Immature natural killer cell (primary cell): ENCODE results near the gene KCNIP4. TPM values are rescaled to one million over a fixed set of nuclear protein-coding genes. Genes with fewer than 3 reads are reported as not detected.
"Not testable (repeated sequence)": the region's sequence is repeated elsewhere in the genome, so short reads cannot be mapped to it uniquely, and the experiment has no call there.

Source experiments
- DNase-seq, 3 donors: peaks; one replicate each; pipeline ENCODE4 v3.0.0; 2022; ENCODE audit warnings: mixed read lengths in 1 of 3
- H3K27ac Mint-ChIP-seq, 6 donors: one replicate each; pipeline ENCODE4 v1.8.0; 2020; ENCODE audit warnings: mixed read lengths in 6 of 6, mild to moderate bottlenecking in 5 of 6, inconsistent platforms in 4 of 6, moderate library complexity in 3 of 6
- H3K27me3 Mint-ChIP-seq, 3 donors: one replicate each; pipeline ENCODE4 v1.8.0; 2020 to 2021; ENCODE audit warnings: low read depth in 3 of 3, mild to moderate bottlenecking in 3 of 3, mixed read lengths in 3 of 3, moderate library complexity in 3 of 3, inconsistent platforms in 1 of 3
- H3K36me3 Mint-ChIP-seq, 3 donors: one replicate each; pipeline ENCODE4 v1.8.0; 2020; ENCODE audit warnings: mixed read lengths in 3 of 3, inconsistent platforms in 2 of 3, mild to moderate bottlenecking in 2 of 3
- H3K4me1 Mint-ChIP-seq, 2 donors: one replicate each; pipeline ENCODE4 v1.8.0; 2020; ENCODE audit warnings: inconsistent platforms in 2 of 2, mild to moderate bottlenecking in 2 of 2, mixed read lengths in 2 of 2, moderate library complexity in 1 of 2
- H3K4me3 Mint-ChIP-seq, 5 donors: one replicate each; pipeline ENCODE4 v1.8.0; 2020; ENCODE audit warnings: mild to moderate bottlenecking in 5 of 5, mixed read lengths in 5 of 5, inconsistent platforms in 3 of 5, moderate library complexity in 3 of 5
- H3K9me3 Mint-ChIP-seq, 6 donors: one replicate each; pipeline ENCODE4 v1.8.0; 2020; ENCODE audit warnings: mild to moderate bottlenecking in 6 of 6, mixed read lengths in 6 of 6, inconsistent platforms in 4 of 6, moderate library complexity in 3 of 6
- polyA plus RNA-seq, 3 donors: library from polyadenylated mRNA; unstranded; fragments of 300-500 nt; fragmentation: Illumina TruSeq; gene quantifications; one replicate each; pipeline ENCODE4 v1.2.3, GENCODE V29; 2021

KCNIP4 gene
- under 1 TPM in 1 of 3 donors, not detected in 2; 0.10 TPM for polyA plus RNA-seq

DNA sequence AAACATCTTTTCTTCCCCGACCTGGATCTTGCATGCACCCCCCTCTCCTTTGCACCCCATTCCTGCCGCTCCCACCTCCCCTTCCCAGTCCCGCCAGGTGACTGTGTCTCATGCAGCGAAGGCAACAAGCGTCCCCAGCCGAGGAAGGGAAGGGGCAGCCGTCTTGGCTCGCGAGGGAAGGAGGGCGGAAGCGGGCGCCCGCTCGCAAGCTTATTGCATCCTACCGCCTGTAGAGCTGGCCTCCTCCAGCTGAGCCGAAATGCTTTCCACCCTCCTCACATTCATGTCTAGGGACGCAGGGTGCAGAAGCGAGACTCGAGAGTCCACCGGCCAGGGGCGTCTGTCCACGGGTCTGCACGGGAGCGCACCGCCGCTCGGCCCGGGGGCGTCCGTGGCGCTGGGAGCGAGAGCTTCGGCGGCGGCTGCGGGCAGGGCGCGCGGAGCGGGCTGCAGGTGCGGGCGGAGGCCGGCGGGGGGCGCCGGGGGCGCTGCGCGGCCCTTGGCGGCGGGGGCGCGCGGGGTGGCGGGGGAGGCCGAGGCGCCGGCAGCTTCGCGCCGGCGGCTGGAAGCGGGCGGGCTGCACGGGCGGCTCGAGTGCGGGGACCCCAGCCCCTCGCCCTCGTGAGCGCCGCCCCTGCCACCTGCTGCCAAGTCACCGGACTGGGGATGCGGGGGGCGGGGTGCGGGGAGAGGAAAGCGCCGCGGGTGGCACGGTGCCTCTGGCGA is at the start of gene KCNIP4:
KCNIP4 (minus strand) TSS at position 426 of the 726 bp plus-strand sequence.
- H3K36me3 Mint-ChIP-seq = peaks cover 0 to 3% (median 0%) of the 10 kb centered on the region in 3 donors
- H3K9me3 Mint-ChIP-seq = peaks cover 2 to 27% (median 6%) of the 10 kb centered on the region in 6 donors
- DNase-seq = no peak
- H3K27ac Mint-ChIP-seq = no peak within 1 kb of the TSS
- H3K4me1 Mint-ChIP-seq = no peaks in the 10 kb centered on the region
- no peak within 1 kb of the TSS for H3K4me3 Mint-ChIP-seq
- peaks cover 0 to 8% (median 0%) of the 10 kb centered on the region in 3 donors for H3K27me3 Mint-ChIP-seq

GRCh38 chr4:21996618-21997017 is 48.0 kb upstream of the KCNIP4 start:
- not testable (repeated sequence) for H3K27ac Mint-ChIP-seq, H3K27me3 Mint-ChIP-seq, H3K4me1 Mint-ChIP-seq, H3K36me3 Mint-ChIP-seq, H3K4me3 Mint-ChIP-seq, DNase-seq
- peaks cover 17 to 52% (median 23%) of the 10 kb centered on the region in 6 donors for H3K9me3 Mint-ChIP-seq

DNA sequence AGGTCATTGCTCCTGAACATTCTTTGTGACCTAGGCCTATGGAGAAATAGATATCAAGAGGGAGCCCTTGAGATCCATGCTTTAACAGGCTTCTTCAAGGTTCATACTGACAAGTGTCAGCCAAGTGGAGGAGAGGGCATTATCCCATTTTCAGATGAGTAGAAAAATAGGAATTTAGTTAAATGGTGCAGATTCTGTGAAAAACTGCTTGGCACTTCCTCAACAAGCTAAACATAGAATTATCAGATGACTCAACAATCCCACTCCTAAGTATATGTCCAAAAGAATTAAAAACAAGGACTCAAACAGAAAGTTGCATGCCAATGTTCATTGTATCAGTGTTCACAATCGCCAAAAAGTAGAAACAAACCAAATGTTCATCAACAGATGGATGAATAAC is 43.8 kb upstream of the KCNIP4 start:
- Mint-ChIP-seq H3K27ac (no peak overlapping the region), H3K36me3 (no peaks in the 10 kb centered on the region), H3K4me1 (no peaks in the 10 kb centered on the region), H3K4me3 (no peak overlapping the region), H3K27me3 (no peaks in the 10 kb centered on the region), H3K9me3 (peaks cover 2 to 42% (median 15%) of the 10 kb centered on the region in 6 donors)
- no peak for DNase-seq

- Mint-ChIP-seq H3K9me3 (peaks cover 4 to 40% (median 15%) of the 10 kb centered on the region in 6 donors), H3K36me3 (no peaks in the 10 kb centered on the region), H3K27me3 (no peaks in the 10 kb centered on the region)
These were observed 43.0 kb upstream of the KCNIP4 start for GRCh38 chr4:21991562-21991961.

DNA sequence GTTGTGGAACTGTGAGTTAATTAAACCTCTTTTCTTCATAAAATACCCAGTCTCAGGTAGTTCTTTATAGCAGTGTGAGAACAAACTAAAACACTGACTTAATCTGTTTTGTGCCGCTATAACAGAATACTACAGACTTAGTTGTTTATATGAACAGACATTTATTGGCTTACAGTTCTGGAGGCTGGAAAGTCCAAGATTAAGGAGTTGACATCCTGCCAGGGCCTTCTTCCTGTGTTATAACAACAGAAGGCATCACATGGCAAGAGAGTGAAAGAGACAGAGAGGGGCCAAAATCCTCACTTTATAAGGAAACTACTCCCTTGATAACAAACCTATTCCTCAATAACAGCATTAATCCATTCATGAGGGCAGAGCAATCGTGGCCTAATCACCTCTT is 42.5 kb upstream of the KCNIP4 start:
- Mint-ChIP-seq H3K36me3 (no peaks in the 10 kb centered on the region), H3K9me3 (peaks cover 4 to 39% (median 13%) of the 10 kb centered on the region in 6 donors), H3K4me1 (no peaks in the 10 kb centered on the region), H3K27ac (no peak overlapping the region), H3K4me3 (no peak overlapping the region), H3K27me3 (no peaks in the 10 kb centered on the region)
- no peak for DNase-seq

More at GRCh38 chr4:21991562-21991961, 43.0 kb upstream of the KCNIP4 start:
- Mint-ChIP-seq H3K27ac (no peak overlapping the region), H3K4me1 (no peaks in the 10 kb centered on the region), H3K4me3 (no peak overlapping the region)
- DNase-seq = no peak

GRCh38 chr4:21989351-21989750 is 40.8 kb upstream of the KCNIP4 start:
- no peaks in the 10 kb centered on the region for H3K27me3 Mint-ChIP-seq
- no peak for DNase-seq
- no peaks in the 10 kb centered on the region for H3K4me1 Mint-ChIP-seq
- H3K36me3 Mint-ChIP-seq = no peaks in the 10 kb centered on the region
- no peak overlapping the region for H3K27ac Mint-ChIP-seq
- H3K4me3 Mint-ChIP-seq = no peak overlapping the region
- H3K9me3 Mint-ChIP-seq = peaks cover 2 to 48% (median 11%) of the 10 kb centered on the region in 6 donors

DNA sequence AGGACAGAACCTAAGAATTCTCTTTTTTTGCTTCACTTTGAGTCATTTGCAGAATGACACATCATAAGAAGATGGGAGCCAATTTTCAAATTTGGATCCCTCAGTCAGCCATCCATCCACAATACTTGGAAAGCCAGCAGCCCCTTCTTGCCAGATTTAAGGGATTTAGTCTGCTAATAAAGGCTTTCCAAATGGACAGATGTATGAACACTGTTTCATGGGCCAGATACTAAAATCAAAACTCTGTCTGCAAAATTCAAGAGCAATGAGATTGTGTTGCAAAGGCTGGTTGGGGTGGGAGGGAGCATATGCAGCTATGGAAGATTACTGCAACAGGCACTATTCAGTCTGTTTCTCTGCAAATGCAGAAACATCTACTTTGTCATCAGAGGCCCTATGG is 37.7 kb upstream of the KCNIP4 start:
- Mint-ChIP-seq H3K36me3 (no peaks in the 10 kb centered on the region), H3K4me1 (no peaks in the 10 kb centered on the region), H3K27ac (no peak overlapping the region)

GRCh38 chr4:21982087-21982486 is 33.5 kb upstream of the KCNIP4 start:
- Mint-ChIP-seq H3K9me3 (peaks cover 0 to 37% (median 5%) of the 10 kb centered on the region in 6 donors), H3K4me3 (no peak overlapping the region), H3K4me1 (no peaks in the 10 kb centered on the region), H3K27me3 (no peaks in the 10 kb centered on the region), H3K27ac (no peak overlapping the region), H3K36me3 (no peaks in the 10 kb centered on the region)
- no peak for DNase-seq

More for the DNA sequence above, 37.7 kb upstream of the KCNIP4 start:
- H3K9me3 Mint-ChIP-seq = peaks cover 4 to 39% (median 9%) of the 10 kb centered on the region in 6 donors
- no peak for DNase-seq
- H3K27me3 Mint-ChIP-seq = no peaks in the 10 kb centered on the region
- H3K4me3 Mint-ChIP-seq = no peak overlapping the region

DNA sequence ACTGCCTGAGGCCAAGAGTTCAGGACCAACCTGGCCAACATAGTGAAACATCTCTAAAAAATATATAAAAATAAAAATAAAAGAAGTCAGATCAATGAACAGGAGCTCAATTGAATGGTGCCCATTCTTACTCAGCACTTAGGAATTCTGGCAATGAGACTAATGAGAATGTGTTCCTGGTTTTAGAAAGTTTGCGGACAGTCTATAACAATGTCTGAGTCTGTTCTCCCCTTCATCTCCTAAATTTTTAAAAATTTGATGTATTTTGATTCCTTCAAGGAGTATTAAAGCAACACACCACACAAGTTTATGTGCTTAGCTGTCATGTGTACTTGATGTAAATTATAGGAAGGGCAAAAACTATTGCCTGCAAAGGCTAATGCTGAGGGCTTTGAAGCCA is 30.6 kb upstream of the KCNIP4 start:
- Mint-ChIP-seq H3K4me1 (no peaks in the 10 kb centered on the region), H3K9me3 (peaks cover 3 to 28% (median 9%) of the 10 kb centered on the region in 6 donors), H3K27me3 (peaks cover 0 to 3% (median 0%) of the 10 kb centered on the region in 3 donors), H3K36me3 (no peaks in the 10 kb centered on the region), H3K27ac (no peak overlapping the region), H3K4me3 (no peak overlapping the region)
- no peak for DNase-seq

GRCh38 chr4:21976166-21976565 is 27.6 kb upstream of the KCNIP4 start:
- Mint-ChIP-seq H3K27me3 (peaks cover 0 to 3% (median 0%) of the 10 kb centered on the region in 3 donors), H3K27ac (no peak overlapping the region), H3K4me3 (no peak overlapping the region), H3K9me3 (peaks cover 3 to 28% (median 7%) of the 10 kb centered on the region in 6 donors), H3K36me3 (no peaks in the 10 kb centered on the region), H3K4me1 (no peaks in the 10 kb centered on the region)
- DNase-seq = no peak

DNA sequence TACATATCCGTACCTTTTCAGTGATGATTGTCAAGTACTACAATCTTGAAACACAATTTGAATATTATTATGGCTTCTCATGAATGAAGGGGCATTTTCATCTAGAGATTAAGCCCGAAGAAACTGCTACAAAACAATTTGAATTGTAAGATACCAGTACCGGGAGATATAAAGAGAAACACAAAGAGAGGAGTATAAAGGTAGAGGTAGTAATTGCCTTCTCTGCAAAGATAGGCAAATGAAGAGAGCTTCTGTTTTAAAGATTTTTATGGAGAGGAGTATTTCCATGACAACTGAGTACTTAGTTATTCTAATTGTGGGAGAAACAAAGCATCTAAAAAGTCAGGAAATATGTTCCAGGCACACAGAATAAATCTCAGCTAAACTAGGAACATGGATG is 25.3 kb upstream of the KCNIP4 start:
- Mint-ChIP-seq H3K4me1 (no peaks in the 10 kb centered on the region), H3K9me3 (peaks cover 3 to 23% (median 9%) of the 10 kb centered on the region in 6 donors), H3K27ac (no peak overlapping the region), H3K4me3 (no peak overlapping the region), H3K27me3 (peaks cover 0 to 3% (median 1%) of the 10 kb centered on the region in 3 donors), H3K36me3 (no peaks in the 10 kb centered on the region)
- no peak for DNase-seq

GRCh38 chr4:21964762-21965319 is 16.3 kb upstream of the KCNIP4 start:
- Mint-ChIP-seq H3K27me3 (peaks cover 0 to 1% (median 1%) of the 10 kb centered on the region in 3 donors), H3K4me3 (no peak overlapping the region), H3K27ac (no peak overlapping the region), H3K36me3 (no peaks in the 10 kb centered on the region), H3K9me3 (peaks cover 4 to 26% (median 13%) of the 10 kb centered on the region in 6 donors), H3K4me1 (no peaks in the 10 kb centered on the region)
- DNase-seq = no peak

GRCh38 chr4:21962691-21963090 is 14.1 kb upstream of the KCNIP4 start:
- no peak for DNase-seq
- Mint-ChIP-seq H3K27me3 (peaks cover 0 to 1% (median 0%) of the 10 kb centered on the region in 3 donors), H3K27ac (no peak overlapping the region), H3K9me3 (peaks cover 1 to 30% (median 11%) of the 10 kb centered on the region in 6 donors), H3K4me3 (no peak overlapping the region), H3K4me1 (no peaks in the 10 kb centered on the region), H3K36me3 (no peaks in the 10 kb centered on the region)

DNA sequence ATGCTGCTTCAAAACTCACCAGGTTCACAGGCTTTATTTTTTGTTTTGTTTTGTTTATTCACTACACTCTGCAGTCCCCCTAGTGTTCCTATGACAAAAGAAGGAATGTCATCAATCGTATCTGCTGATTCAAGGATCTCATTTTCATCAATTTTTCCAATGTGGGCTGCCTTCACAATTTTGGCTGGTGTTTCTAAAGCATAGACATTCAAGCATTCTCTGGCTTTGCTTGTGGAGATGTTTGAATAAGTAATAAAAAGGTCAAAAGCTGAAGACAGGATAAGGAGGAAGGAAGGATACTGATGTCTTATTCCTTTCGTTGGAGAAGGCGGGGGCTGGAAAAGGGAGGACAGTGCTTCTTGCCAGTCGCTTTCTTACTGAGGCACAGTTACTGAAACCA is 12.2 kb upstream of the KCNIP4 start:
- H3K4me3 Mint-ChIP-seq = no peak overlapping the region

More for the DNA sequence above, 12.2 kb upstream of the KCNIP4 start:
- no peaks in the 10 kb centered on the region for H3K4me1 Mint-ChIP-seq
- DNase-seq = no peak
- no peaks in the 10 kb centered on the region for H3K36me3 Mint-ChIP-seq
- peaks cover 0 to 1% (median 0%) of the 10 kb centered on the region in 3 donors for H3K27me3 Mint-ChIP-seq
- peaks cover 0 to 27% (median 7%) of the 10 kb centered on the region in 6 donors for H3K9me3 Mint-ChIP-seq
- no peak overlapping the region for H3K27ac Mint-ChIP-seq
